ENCODE data around the gene GALNT9.

DNA sequence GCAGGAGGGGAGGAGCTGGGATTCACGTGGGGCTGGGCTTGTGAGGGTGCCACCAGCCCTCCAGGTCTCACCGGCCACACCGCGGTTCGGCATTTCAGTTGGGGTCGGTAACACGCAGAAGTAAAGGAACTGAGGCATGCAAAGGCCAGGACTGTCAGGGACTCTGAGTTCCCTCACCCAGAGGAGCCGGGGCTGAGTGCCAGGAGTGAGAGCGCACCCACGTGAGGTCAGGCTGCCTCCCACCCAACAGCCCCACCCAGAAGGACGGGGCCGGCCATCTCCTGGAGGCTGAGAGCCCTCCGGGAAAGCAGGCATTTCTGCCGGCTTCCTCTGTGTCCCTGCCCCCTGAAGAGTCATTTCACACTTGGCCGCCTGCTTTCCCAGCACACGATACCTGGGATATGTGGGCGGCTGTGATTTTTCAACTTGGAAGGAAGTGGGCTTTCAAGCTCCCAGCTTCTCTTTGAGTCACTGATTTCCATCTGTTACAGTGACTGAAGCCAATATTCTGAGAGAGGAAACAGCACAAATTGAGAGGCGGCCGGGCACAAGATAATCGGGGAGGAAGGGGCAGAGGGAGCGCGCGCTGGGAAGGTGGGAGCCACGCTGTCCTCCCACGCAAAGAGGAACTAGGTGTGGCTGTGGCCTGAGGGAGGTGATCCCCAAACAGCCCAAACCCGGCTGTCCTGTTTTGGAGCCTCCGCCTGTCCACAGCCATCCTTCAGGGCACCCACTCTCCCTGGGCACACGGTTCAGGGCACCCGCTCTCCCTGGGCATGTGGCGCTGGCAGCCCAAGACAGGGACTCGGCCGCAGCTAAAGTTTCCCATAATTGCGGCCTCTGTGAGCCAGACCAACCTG lies 19.0 kb downstream of the GALNT9 start:
- TF ChIP-seq POLR2A (IDR thresholded peaks at IDR 0.05): no peak
- TF ChIP-seq POLR2AphosphoS5 (IDR thresholded peaks at IDR 0.05): no peak
